GM21390 (cell line): ENCODE data around the gene DDR2.
"Not testable (repeated sequence)": the region's sequence is repeated elsewhere in the genome, so short reads cannot be mapped to it uniquely, and the experiment has no call there.

ENCODE experiments used
- ATAC-seq: cut with Tn5 transposase; IDR thresholded peaks from one replicate; pipeline ENCODE4 v1.9.1; 2021; ENCODE audit not compliant: unreplicated experiment

The DDR2 gene

DNA sequence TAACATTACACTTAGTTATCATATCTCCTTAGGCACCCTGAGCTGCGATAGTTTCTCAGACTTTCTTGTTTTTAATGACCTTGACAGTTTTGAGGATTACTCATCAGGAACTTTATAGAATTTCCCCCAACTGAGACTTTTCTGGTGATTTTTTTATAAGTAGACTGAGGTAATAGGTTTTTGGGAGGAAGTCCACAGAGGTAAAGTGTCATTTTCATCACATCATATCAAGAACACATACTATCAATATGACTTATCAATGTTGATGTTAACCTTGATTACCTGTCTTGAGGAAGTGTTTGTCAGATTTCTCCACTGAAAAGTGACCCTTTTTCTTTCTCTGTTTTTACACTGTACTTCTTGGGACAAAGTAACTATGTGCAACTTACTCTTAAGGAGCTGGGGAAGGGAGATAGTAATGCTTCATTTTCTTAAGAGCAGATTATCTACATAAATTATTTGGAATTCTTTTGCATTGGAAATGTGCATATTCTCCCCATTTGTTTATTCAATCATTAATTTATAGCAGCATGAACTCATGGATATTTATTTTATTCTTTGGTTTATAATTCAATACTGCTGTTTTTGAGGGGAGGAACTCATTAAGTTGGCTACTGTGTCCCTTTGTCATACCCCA lies 85.4 kb downstream of the DDR2 start:
- ATAC-seq = no peak

DNA sequence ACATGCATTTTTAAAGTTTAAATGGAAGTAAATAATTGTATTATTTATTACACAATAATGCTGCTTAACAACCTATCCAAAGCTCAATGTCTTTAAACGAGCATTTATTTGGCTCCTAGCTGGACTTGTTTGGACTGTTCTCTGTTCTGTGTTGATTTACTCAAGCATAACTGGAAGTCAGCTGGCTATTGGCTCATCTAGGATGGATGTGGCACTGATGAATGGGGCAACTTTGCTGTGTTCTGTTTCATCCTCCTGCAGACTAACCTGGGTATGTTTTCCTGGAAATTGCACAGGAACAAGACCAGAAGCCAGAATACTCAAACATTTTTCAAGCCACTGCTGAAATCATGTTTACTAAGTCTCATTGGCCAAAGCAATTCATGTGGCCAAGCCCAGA lies 87.4 kb downstream of the DDR2 start:
- no peak for ATAC-seq

DNA sequence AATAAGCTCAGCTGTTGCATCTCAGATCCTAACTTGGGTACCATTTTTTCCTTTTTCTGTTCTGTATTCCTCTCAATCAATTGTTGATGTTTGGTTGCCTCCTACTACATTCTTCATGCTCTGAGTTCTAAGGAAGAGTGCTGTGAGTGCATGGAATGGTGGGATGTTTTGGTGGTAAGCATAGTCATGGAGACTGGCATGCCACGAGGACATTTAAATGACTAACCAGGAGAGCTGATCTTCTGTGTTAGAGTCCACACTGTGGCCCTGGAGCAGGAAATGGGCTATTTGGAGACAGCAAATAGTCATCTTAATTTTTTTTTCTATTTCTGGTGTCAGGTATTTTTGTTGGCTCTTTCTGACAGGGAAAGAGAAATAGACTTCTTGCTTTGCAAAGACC lies 88.7 kb downstream of the DDR2 start:
- no peak for ATAC-seq

DNA sequence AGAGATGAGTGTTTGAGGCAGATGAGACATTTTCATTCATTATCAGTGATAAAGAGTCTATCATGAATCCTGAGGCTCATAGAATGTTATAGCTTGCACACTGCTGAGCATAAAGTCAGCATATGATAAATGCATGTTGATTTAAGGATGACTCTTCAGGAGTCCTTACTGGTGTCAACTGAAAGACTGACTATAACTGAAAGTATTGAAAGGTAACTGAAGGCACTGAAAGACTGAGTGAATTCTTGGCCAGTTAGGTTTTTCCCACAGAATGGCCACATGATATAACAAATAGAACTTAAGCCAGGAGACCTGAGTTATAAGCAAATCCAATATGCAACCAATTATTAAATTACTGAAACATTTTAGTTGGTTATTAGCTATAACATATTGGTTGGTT lies 89.2 kb downstream of the DDR2 start:
- ATAC-seq = no peak

DNA sequence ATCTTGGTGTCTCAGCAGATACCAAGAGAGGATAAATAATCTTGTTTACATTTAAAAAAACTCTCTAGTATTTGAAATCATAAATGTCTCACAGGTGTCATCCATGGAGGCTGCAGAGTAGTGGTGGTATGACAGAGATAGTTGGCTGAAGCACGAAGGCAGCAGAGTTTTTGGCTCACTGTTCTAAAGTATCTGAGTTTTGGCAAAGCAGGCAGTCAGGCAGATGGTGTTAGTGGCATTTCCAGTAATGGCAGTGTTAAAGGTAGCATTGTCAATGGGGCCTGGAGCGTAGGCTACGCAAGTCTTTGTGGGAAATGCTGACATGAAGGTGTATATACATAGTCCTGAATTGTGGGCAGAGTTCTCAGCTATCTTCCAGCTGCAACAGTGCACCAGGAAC lies 89.8 kb downstream of the DDR2 start:
- no peak for ATAC-seq

DNA sequence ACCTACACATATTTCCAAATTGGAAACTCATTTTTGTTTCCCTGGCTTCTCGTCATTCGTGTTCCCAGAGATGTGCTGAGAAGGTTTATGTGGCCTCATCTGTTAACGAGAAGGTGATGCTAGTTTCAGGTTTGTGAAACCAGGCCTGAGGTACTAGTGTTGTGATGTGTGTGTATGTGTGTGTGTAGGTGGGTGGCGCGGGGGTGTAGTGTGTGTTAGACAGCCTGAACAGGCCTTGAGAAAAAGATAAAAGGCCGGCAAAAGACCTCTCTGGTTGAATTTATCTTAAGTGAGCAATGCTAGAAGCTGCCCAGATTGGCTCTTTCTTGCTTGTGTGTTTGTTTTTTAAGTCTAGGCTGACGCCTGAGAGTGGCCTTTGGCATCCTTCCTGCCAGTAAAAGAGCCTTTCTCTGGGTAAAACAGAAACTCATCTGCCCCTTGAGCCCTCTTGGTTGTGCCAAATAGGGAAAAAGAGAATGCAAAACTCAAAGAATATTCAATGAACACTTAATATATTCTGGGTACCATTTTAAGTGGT lies 92.4 kb downstream of the DDR2 start:
- ATAC-seq = no peak

DNA sequence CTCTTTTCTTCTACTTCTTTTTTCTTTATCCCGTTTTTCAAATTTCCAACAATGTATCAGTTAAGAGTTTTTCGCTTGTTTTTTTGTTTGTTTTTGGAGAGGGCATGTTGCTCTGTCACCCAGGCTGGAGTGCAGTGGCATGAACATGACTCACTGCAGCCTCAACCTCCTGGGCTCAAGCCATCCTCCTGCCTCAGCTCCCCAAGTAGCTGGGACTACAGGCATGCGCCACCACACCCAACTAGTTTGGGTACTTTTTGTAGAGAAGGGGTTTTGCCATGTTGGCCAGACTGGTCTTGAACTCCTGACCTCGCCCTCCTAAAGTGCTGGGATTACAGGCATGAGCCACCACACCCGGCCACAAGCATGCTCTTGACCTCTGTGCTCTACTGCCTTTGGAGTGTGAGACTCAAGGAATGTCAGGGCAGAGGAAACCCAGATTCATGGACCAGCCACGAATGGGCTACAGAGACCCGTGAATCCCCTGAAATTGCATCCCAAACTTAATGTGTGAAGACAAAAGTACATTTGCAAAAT lies 93.1 kb downstream of the DDR2 start:
- ATAC-seq = no peak

DNA sequence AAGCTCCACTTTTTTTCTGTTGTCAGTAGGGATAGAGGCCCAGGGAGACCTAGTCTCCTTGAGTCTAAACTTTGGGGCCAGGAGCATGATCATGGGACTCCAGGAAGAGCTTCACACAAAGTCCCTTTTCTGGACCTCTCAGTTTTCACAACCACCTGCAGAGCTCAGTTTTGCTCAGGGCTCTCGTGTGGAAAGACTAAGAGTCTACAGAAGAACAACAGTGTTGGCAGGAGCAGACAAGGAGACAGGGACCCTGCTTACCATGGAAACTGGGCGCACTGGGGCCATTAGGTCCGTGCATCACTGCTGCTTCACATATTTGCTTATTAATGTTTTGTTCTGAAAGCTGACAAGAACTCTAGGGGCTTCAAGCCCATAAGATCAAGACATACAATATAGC lies 94.3 kb downstream of the DDR2 start:
- ATAC-seq = no peak

DNA sequence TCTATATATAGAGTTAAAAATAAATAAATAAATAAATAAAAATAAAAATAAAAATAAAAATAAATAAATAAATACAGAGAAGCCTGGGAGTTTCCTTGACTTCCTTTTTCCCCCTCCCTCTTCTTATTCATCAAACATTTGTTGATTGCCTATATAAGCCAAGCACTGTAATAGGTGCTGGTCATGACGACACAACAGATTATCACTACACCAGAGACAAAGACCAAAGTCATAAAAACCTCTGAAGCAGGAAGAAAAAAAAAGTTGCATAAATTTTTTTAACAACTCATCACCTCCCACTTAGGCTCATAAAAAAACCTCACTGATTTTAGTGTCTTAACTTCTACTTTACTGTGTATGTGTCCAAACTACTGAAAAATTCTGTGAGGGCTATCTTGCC lies 95.2 kb downstream of the DDR2 start:
- not testable (repeated sequence) for ATAC-seq

DNA sequence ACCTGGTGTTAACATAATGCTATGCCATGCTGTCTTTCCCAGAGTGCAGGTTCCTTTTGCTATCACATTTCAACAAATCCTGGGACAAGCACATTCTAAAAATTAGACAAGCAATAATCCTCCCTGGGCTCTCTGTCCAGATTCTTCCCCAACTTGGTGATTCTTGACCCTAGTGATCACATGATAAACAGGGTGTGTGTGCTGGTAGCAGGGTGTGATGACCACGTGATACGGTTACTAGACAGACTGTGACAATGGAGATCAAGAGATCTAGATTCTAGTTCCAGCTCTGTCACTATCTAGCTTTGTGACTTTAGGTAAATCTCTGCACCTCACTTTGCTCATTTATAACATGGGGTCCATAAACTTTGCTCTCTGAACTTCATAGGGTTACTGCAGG lies 96.3 kb downstream of the DDR2 start:
- no peak for ATAC-seq

DNA sequence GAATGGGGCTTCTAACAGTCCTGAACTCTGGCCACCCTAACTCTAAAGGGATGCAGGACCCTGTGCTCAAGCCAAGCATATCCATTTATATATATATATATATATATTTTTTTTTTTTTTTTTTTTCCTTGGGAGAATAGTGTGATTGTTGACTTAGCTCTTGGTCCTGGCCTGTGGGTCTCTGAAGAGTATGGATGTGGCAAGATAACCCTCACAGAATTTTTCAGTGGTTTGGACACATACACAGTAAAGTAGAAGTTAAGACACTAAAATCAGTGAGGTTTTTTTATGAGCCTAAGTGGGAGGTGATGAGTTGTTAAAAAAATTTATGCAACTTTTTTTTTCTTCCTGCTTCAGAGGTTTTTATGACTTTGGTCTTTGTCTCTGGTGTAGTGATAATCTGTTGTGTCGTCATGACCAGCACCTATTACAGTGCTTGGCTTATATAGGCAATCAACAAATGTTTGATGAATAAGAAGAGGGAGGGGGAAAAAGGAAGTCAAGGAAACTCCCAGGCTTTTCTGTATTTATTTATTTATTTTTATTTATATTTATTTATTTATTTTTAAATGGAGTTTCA lies 97.0 kb downstream of the DDR2 start:
- not testable (repeated sequence) for ATAC-seq

DNA sequence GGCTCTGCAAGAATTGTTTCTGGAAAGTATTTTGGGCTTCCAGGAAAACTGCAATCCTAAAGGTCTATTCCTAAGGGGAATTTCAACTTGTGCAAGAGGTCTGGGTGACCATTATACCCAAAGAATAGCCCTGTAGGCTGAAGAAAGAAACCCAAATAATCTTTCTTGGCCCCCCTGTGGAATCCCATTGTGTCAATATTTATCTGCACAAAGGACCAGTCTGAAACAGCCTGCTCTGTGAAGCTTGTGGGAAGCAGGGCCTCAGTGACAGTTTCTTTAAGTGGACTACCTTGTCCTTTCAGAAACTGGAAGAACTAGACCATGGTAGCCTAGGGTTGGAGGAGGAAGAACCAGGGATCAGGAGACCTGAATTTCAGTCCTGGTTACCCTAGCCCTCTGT lies 99.8 kb downstream of the DDR2 start:
- no peak for ATAC-seq

DNA sequence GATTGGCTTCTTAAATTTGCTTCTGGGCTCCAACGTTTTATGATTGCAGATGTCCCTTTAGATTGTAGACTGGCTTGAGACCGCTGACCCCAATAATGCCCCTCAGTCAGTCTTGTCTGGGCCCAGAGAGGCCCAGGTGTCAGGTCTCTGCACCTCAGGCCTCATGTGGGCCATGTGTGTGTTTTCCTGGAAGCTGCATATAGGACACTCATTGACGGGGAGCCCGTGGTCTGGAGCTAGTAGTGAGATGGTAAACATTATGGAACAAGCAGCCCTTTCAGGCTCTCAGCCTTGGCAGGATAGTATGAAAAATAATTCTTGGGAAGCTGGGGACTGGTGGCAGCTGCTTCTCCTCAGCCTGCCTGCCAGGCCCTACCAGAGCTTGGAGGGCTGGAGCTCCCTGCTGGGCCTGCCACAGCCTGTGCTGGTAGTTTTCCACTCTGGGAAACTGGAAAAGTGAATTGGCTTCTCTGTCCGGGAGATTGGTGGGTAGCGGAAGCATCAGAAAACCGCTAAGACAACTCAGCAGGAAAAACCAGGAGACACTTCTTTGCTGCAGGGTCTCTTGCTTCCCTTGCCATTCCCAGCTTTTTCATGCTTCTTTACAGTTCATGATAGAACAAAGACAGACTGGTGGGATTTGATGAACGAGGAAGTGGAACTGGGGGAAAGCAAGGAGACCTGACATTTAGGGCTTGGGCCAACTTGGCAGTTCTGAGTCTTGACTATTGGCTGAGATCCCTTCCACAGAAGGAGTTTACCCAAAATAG lies 100.5 kb downstream of the DDR2 start:
- no peak for ATAC-seq

DNA sequence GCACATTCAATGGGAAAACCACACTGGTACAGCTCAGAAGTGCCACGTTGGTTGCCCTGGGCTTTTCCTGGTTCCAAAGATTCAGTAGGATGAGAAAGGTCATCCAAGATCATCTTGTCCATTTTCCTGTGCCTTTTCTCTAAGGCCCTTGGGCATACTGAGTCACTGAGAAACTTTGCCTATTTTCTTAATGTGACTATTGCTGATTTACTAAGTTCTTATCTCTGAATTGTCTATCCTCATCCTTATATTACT lies 101.0 kb downstream of the DDR2 start:
- ATAC-seq = no peak

DNA sequence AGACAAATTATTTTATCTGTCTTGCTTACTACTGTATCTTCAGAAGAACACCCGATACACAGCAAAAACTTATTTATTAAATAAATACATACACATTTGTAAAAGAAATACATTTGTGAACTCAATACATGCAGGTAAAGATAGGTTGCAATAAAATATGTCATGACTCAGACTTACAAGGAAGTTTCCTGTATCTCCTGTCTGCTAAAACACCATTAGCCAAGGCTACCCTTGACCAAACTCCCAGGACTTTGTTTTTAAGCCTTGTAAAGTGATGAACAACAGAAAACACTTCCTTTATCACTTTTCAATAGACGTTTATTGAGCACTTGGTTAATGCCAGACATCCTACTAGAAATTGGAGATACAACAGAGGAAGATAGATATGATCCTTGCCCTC lies 101.8 kb downstream of the DDR2 start:
- no peak for ATAC-seq

DNA sequence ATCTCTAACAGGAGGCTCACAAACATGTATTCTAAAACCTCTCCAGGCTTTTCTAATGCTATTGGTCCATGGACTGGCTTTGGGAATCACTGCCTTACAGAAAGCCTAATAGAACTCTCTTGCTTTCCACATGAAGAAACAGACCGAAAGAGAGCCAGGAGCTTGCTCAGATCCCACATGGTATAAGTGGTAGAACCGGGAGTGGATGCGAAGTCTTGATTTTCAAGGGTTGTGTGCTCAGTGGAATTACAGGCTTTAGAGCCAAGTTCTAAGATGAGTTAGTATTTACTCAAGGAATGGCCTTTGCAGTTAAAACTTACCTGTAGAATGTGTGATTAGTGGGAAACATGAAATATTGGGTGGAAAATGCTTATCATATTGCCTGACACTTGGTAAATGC lies 103.9 kb downstream of the DDR2 start:
- no peak for ATAC-seq

DNA sequence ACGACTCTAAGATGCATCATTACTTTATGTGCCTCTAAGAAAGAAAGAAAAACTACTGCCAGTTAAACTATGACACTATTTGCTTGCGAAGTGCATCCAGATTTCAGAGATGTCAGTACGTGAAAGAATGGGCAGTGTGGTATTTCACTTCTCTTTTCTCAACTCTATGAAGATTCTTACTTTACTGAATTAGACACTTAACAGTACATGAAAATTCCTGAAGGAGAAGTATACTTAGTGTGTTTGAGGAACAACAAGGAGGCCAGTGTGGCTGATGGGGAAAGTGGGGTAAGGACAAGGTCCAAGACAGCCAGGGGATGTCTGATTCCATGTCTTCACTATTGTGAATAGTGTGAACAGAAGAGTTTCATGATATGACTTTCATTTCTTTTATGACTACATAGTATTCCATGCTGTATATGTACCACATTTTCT lies 104.4 kb downstream of the DDR2 start:
- peak; percentile 97 for ATAC-seq

DNA sequence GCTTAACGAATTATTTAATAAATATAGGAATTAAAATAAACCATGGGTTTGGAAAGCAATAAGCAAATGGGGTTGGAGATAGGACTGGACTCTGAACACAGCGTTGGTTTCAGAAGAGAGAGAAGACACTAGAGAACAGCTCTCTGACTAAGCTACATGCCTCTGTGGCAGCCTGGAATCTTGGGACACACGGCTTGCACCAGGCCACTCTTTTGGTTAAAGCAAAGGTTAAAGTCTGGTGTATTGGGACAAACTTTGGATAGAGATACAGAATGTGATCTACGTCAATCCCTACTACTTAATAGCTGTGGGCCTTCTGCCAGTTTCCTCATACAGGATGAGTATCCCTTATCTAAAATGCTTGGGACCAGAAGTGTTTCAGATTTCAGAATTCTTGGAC lies 108.5 kb downstream of the DDR2 start:
- no peak for ATAC-seq

DNA sequence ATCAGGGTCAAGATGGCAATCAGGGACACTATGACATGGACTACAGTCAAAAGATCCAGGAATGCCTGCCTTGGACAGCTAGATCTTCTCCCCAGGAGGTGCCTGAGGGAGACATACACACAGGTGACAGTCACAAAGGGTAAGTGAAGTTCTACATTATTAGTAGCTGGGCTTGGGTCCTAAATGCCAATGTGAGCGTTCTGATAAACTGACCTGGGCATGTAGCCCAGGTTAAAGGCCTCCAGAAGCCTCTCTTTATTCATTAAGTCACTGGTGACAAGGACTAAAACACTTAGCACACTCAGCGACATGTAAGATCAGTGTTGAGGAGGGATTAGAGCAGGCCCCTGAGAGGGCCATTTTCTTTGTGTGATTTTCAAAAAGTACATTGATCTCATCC lies 109.3 kb downstream of the DDR2 start:
- no peak for ATAC-seq

DNA sequence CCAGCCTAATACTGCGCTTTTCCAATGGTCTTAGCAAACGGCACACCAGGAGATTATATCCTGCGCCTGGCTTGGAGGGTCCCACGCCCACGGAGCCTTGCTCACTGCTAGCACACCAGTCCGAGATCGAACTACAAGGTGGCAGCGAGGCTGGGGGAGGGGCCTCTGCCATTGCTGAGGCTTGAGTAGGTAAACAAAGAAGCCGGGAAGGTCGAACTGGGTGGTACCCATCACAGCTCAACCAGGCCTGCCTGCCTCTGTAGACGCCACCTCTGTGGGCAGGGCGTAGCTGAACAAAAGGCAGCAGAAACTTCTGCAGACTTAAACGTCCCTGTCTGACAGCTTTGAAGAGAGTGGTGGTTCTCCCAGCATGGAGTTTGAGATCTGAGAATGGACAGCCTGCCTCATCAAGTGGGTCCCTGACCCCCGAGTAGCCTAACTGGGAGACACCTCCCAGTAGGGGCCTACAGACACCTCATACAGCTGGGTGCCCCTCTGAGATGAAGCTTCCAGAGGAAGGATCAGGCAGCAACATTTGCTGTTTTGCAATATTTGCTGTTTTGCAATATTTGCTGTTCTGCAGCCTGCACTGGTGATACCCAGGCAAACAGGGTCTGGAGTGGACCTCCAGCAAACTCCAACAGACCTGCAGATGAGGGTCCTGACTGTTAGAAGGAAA lies 114.1 kb downstream of the DDR2 start:
- not testable (repeated sequence) for ATAC-seq

DNA sequence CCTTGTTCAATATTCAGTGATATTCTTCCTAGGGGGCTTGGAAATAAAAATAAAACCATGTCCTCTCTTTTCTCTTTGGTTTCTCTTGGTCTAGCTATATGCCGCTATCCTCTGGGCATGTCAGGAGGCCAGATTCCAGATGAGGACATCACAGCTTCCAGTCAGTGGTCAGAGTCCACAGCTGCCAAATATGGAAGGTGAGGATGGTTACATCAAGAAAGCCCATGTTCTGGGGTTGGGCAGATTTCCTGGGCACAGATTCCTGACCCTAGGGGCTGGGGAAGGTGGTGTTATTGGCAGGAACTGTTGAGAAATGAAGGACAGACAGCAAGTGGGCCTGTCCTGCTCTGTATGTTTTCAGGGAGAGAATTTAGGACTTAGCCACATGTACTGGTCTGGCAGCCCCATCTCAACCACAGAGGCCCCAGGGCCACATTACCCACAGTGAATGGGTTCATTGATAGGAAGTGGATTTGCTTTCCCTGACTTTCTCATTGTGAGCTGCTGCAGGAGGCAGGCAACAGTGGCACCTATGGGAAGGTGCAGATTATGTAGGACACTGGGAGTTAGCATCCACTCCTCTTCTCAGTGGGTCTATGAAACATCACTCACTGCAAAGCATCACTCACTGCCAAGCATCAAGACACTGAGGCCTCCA lies 120.9 kb downstream of the DDR2 start:
- no peak for ATAC-seq
